AG09309 (cell line): ENCODE data around the gene CWC22.

Source experiments
- DNase-seq: peaks from one replicate; pipeline ENCODE4 v3.0.0-alpha.2; 2010; ENCODE audit warnings: low read depth
- H3K4me3 ChIP-seq: 2 replicates; pipeline ENCODE4 v1.5.1; 2011; ENCODE audit warnings: mild to moderate bottlenecking, low read depth, low read length, moderate library complexity; ENCODE audit not compliant: control insufficient read depth
- CTCF ChIP-seq: IDR thresholded peaks from 2 replicates; pipeline ENCODE4 v1.5.1; 2011; ENCODE audit warnings: mild to moderate bottlenecking, low read depth, low read length, inconsistent platforms; ENCODE audit not compliant: insufficient read depth, control insufficient read depth; ENCODE audit errors: missing control alignments

CWC22 gene

GRCh38 chr2:179953359-179953758 lies 53.7 kb downstream of the CWC22 start:
- no peak for DNase-seq
- no peak for TF ChIP-seq CTCF

GRCh38 chr2:179952658-179953057 lies 54.4 kb downstream of the CWC22 start:
- TF ChIP-seq CTCF: no peak

More at GRCh38 chr2:179953359-179953758, 53.7 kb downstream of the CWC22 start:
- H3K4me3 ChIP-seq: no peak overlapping the region

GRCh38 chr2:179951680-179952079 lies 55.4 kb downstream of the CWC22 start:
- no peak overlapping the region for H3K4me3 ChIP-seq
- TF ChIP-seq CTCF: no peak
- DNase-seq: no peak

More at GRCh38 chr2:179952658-179953057, 54.4 kb downstream of the CWC22 start:
- DNase-seq: no peak
- H3K4me3 ChIP-seq: no peak overlapping the region

- no peak for TF ChIP-seq CTCF
- H3K4me3 ChIP-seq: no peak overlapping the region
- DNase-seq: no peak
Observed at GRCh38 chr2:179950391-179950790, 56.7 kb downstream of the CWC22 start.

GRCh38 chr2:179949438-179949837 lies 57.7 kb downstream of the CWC22 start:
- no peak for DNase-seq
- no peak for TF ChIP-seq CTCF
- H3K4me3 ChIP-seq: no peak overlapping the region

- no peak for DNase-seq
- no peak overlapping the region for H3K4me3 ChIP-seq
- TF ChIP-seq CTCF: no peak
Observed at GRCh38 chr2:179948058-179948457, 59.0 kb downstream of the CWC22 start.
